Loucy (cell line): Measurements from ENCODE around the gene SAMHD1.

Source experiments
- H2AFZ ChIP-seq: fragments of 200-600 bp; sonication (generic); 2 replicates; pipeline ENCODE4 v1.6.0; 2016; ENCODE audit warnings: antibody characterized with exemption, mild to moderate bottlenecking, low read length, moderate library complexity
- H3F3A ChIP-seq: fragments of 200-600 bp; 2 replicates; pipeline ENCODE4 v1.6.0; 2016; ENCODE audit warnings: antibody characterized with exemption, low read depth, mild to moderate bottlenecking
- H3K27me3 ChIP-seq: fragments of 200-600 bp; sonication (generic); 2 replicates; pipeline ENCODE4 v1.6.1; 2014; ENCODE audit warnings: low read length, mild to moderate bottlenecking; ENCODE audit not compliant: insufficient read depth, poor library complexity, severe bottlenecking
- H3K36me3 ChIP-seq: fragments of 200-600 bp; sonication (generic); 2 replicates; pipeline ENCODE4 v1.6.1; 2016; ENCODE audit warnings: low read length; ENCODE audit not compliant: insufficient read depth
- H3K4me1 ChIP-seq: fragments of 200-600 bp; sonication (generic); 2 replicates; pipeline ENCODE4 v1.5.1; 2014; ENCODE audit warnings: low read length, mild to moderate bottlenecking; ENCODE audit not compliant: insufficient read depth, poor library complexity, severe bottlenecking
- H3K4me2 ChIP-seq: fragments of 200-600 bp; sonication (generic); 2 replicates; pipeline ENCODE4 v1.6.0; 2014; ENCODE audit warnings: antibody characterized with exemption, low read length, low read depth, mild to moderate bottlenecking; ENCODE audit not compliant: poor library complexity, severe bottlenecking
- H3K4me3 ChIP-seq: fragments of 200-600 bp; sonication (generic); 2 replicates; pipeline ENCODE4 v1.5.1; 2014; ENCODE audit warnings: low read length, mild to moderate bottlenecking, mixed read lengths; ENCODE audit not compliant: poor library complexity, severe bottlenecking
- H3K79me2 ChIP-seq: fragments of 200-600 bp; sonication (generic); 2 replicates; pipeline ENCODE4 v1.6.1; 2014; ENCODE audit warnings: low read length; ENCODE audit not compliant: insufficient read depth
- H3K9ac ChIP-seq: fragments of 200-600 bp; sonication (generic); 2 replicates; pipeline ENCODE4 v1.6.0; 2014; ENCODE audit warnings: mild to moderate bottlenecking, low read depth, low read length, moderate library complexity; ENCODE audit not compliant: poor library complexity, severe bottlenecking
- H3K9me2 ChIP-seq: fragments of 200-600 bp; sonication (generic); replicated peaks from 2 replicates; pipeline ENCODE4 v1.6.1; 2016; ENCODE audit warnings: low read depth, low read length, mixed read lengths
- H3K9me3 ChIP-seq: fragments of 200-600 bp; sonication (generic); 2 replicates; pipeline ENCODE4 v1.6.1; 2014; ENCODE audit warnings: mild to moderate bottlenecking, antibody characterized with exemption, low read length, low read depth; ENCODE audit not compliant: insufficient read depth
- H4K20me1 ChIP-seq: fragments of 200-600 bp; sonication (generic); 2 replicates; pipeline ENCODE4 v1.6.0; 2014; ENCODE audit warnings: antibody characterized with exemption, low read length, mild to moderate bottlenecking; ENCODE audit not compliant: insufficient read depth, poor library complexity, severe bottlenecking
- EZH2phosphoT487 ChIP-seq: fragments of 200-600 bp; IDR thresholded peaks from 2 replicates; pipeline ENCODE4 v1.6.1; 2018; ENCODE audit warnings: antibody characterized with exemption, mild to moderate bottlenecking, moderate library complexity, borderline replicate concordance
- TF ChIP-seq, protein P1 (sequence below): fragments of 200-600 bp; sonication (generic); conservative IDR thresholded peaks from 2 replicates; pipeline ENCODE4 v1.5.1; 2014; ENCODE audit warnings: mild to moderate bottlenecking, antibody characterized with exemption, low read length

Gene SAMHD1

DNA sequence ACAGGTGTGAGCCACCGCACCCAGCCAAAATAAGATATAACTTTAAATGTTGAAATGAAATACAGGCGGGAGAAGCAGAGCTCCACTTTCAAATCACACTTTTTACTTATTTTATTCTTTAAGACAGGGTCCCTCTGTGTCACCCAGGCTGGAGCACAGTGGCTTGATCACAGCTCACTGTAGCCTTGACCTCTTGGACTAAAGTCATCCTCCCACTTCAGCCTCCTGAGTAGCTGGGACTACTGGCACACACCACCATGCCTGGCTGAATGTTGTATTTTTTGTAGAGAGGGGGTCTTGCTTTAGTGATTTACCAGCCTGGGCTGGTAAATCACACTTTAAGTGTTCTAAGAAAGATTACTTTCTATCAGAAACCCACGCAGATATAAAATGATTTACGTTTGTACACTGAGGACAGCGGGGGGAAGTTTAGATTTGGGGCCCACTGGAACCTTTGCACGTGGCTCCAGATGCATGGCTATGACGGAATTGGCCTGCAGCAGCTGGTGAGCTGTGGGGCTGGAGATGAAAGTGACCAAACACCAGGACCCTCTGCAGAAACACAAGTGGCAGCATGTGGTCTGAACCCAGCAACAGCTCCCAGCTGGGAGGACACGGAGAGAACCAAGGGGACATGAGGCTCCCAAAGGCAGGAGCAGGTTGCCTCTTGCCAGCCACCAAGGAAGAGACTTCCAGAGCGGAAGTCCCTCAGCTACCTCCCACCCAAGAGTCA lies 102.0 kb downstream of the SAMHD1 start:
- Histone ChIP-seq H3K4me2 (no peak overlapping the region), H3K79me2 (no peaks in the 10 kb centered on the region; the same call in 1 of the 2 replicates), H3K9me2 (no peaks in the 10 kb centered on the region), H3K4me3 (no peak overlapping the region), H4K20me1 (no peaks in the 10 kb centered on the region), H3F3A (no peaks in the 10 kb centered on the region), H3K9ac (no peak overlapping the region), H3K9me3 (no peaks in the 10 kb centered on the region), H2AFZ (no peak overlapping the region), H3K36me3 (no peaks in the 10 kb centered on the region), H3K4me1 (no peaks in the 10 kb centered on the region), H3K27me3 (no peaks in the 10 kb centered on the region)
- no peak for TF ChIP-seq EZH2phosphoT487
- TF ChIP-seq, protein P1, sequence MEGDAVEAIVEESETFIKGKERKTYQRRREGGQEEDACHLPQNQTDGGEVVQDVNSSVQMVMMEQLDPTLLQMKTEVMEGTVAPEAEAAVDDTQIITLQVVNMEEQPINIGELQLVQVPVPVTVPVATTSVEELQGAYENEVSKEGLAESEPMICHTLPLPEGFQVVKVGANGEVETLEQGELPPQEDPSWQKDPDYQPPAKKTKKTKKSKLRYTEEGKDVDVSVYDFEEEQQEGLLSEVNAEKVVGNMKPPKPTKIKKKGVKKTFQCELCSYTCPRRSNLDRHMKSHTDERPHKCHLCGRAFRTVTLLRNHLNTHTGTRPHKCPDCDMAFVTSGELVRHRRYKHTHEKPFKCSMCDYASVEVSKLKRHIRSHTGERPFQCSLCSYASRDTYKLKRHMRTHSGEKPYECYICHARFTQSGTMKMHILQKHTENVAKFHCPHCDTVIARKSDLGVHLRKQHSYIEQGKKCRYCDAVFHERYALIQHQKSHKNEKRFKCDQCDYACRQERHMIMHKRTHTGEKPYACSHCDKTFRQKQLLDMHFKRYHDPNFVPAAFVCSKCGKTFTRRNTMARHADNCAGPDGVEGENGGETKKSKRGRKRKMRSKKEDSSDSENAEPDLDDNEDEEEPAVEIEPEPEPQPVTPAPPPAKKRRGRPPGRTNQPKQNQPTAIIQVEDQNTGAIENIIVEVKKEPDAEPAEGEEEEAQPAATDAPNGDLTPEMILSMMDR: no peak

DNA sequence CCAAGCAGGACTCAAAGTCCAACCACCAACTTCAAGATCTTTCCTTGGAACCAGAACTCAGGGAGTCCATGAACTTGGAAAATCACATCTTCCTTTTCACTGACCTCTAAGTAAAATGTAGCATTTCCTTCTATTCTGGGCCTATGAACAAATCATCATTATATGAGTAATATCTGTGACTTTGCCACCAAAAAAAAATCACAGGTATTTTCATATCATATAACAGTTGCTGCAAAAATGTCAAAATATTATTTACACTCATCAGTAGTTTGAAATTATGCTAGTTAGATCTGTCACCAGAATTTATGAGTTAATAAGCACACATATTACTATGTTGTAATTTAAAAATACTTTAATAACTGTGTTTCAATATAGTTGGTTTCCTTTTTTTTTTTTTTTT lies 102.8 kb downstream of the SAMHD1 start:
- Histone ChIP-seq H3K79me2 (no peaks in the 10 kb centered on the region; the same call in 1 of the 2 replicates), H3K4me1 (peaks cover 1% of the 10 kb centered on the region), H3K9ac (no peak overlapping the region)

DNA sequence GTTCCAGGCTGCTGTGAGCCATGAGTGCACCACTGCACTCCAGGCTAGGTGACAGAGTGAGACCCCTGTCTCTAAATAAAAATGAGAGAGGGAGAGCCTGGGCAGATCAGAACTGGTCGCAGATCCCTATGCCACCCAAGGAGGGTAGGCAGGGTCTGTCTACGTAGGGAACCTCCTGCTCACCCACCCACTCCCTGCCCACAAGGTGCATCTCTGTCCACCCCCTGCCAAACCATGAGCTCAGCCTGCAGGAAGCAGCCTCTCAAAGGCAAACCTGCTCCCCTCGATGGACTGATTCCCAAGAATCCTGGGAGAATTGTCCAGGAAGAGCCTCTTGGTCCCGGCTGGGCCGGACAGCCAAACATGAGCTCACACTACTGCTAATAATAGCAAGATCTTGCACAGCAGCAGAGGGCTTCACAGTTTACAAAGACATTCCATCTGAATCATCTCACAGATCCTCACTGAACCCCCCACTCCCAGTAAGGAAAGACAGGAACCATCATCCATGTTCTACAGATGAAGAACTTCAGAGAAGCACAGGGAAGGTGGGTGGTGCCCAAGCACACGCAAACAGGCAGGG lies 103.3 kb downstream of the SAMHD1 start:
- Histone ChIP-seq H3K4me2 (no peak overlapping the region), H3F3A (no peaks in the 10 kb centered on the region), H3K36me3 (no peaks in the 10 kb centered on the region), H3K9ac (no peak overlapping the region), H2AFZ (no peak overlapping the region), H3K4me3 (no peak overlapping the region), H4K20me1 (no peaks in the 10 kb centered on the region), H3K9me2 (no peaks in the 10 kb centered on the region), H3K27me3 (no peaks in the 10 kb centered on the region), H3K9me3 (no peaks in the 10 kb centered on the region), H3K79me2 (no peaks in the 10 kb centered on the region; the same call in 1 of the 2 replicates), H3K4me1 (peaks cover 6% of the 10 kb centered on the region)
- TF ChIP-seq EZH2phosphoT487: no peak
- TF ChIP-seq, protein P1: no peak

More for the DNA sequence above, 102.8 kb downstream of the SAMHD1 start:
- Histone ChIP-seq H2AFZ (no peak overlapping the region), H3F3A (no peaks in the 10 kb centered on the region), H4K20me1 (no peaks in the 10 kb centered on the region), H3K9me3 (no peaks in the 10 kb centered on the region), H3K4me3 (no peak overlapping the region), H3K4me2 (no peak overlapping the region), H3K27me3 (no peaks in the 10 kb centered on the region), H3K36me3 (no peaks in the 10 kb centered on the region), H3K9me2 (no peaks in the 10 kb centered on the region)
- no peak for TF ChIP-seq EZH2phosphoT487
- TF ChIP-seq, protein P1: no peak
